HCT116 (cell line): ENCODE data around the gene AIFM2. TPM values are rescaled to one million over a fixed set of nuclear protein-coding genes. Genes with fewer than 3 reads are reported as not detected.

Experiments
- ATAC-seq: fragments of 200-7000 bp; cut with Tn5 transposase; 2 replicates; pipeline ENCODE4 v1.9.1; 2020; ENCODE audit warnings: mild to moderate bottlenecking, moderate library complexity
- BruUV-seq: library from RNA; stranded (reverse); fragments of 400-500 nt; replicated peaks from 2 replicates; lab custom pipeline; 2021; lab: Mats Ljungman, UMichigan
- CTCF ChIA-PET: fragments of 300-600 bp; sonication (Branson Sonifier 250); formaldehyde crosslinking; loops from one replicate; lab custom pipeline; 2021; ENCODE audit warnings: antibody characterized with exemption; lab: Charles Lee
- POLR2A ChIA-PET: fragments of 300-600, 350-600 bp; sonication (Branson Sonifier 250); formaldehyde crosslinking; loops from one replicate; lab custom pipeline; 2021; ENCODE audit warnings: antibody characterized with exemption; lab: Charles Lee
- RAD21 ChIA-PET, 2 experiments: fragments of 300-600 bp; sonication (Branson Sonifier 250); formaldehyde crosslinking; loops; one replicate each; lab custom pipeline; 2023; ENCODE audit warnings: low total read pairs in 2 of 2; ENCODE audit not compliant: uncharacterized antibody in 2 of 2, unreplicated experiment in 2 of 2, low non-redundant PET in 1 of 2; lab: Charles Lee
- DNase-seq: peaks from one replicate; pipeline ENCODE4 v3.0.0-alpha.2; 2010; ENCODE audit warnings: low read depth, low spot score
- H2AFZ ChIP-seq: fragments of 200-600 bp; shearing (Covaris generic), sonication (generic); 2 replicates; pipeline ENCODE4 v1.6.1; 2017; ENCODE audit warnings: low read depth, mixed run types, mixed read lengths, antibody characterized with exemption, low read length; ENCODE audit not compliant: poor library complexity, severe bottlenecking
- H3K27ac ChIP-seq: 2 replicates; pipeline ENCODE4 v1.5.1; 2012; ENCODE audit warnings: low read depth, low read length
- H3K27me3 ChIP-seq: fragments of 200-600 bp; sonication (generic); 2 replicates; pipeline ENCODE4 v1.6.1; 2016; ENCODE audit warnings: mixed run types, low read length, mixed read lengths; ENCODE audit not compliant: insufficient read depth
- H3K36me3 ChIP-seq, 2 experiments: fragments of 200-500 bp in 1 of 2; fragments of 200-600 bp in 1 of 2; sonication (Bioruptor generic) in 1 of 2; sonication (generic) in 1 of 2; 2 replicates each; pipeline versions ENCODE4 v1.5.1 to v1.6.1; 2014 to 2016; ENCODE audit warnings: low read length in 2 of 2, inconsistent platforms in 1 of 2, mixed read lengths in 1 of 2, mixed run types in 1 of 2; ENCODE audit not compliant: insufficient read depth in 2 of 2, control insufficient read depth in 1 of 2
- H3K4me1 ChIP-seq, 2 experiments: fragments of 200-600 bp in 1 of 2; sonication (generic) in 1 of 2; 2 replicates each; pipeline versions ENCODE4 v1.5.1 to v1.6.1; 2012 to 2017; ENCODE audit warnings: low read length in 2 of 2, inconsistent platforms in 1 of 2, mild to moderate bottlenecking in 1 of 2, mixed read lengths in 1 of 2, mixed run types in 1 of 2, moderate library complexity in 1 of 2; ENCODE audit not compliant: insufficient read depth in 2 of 2, control insufficient read depth in 1 of 2
- H3K4me2 ChIP-seq: fragments of 200-600 bp; sonication (generic); 2 replicates; pipeline ENCODE4 v1.6.1; 2017; ENCODE audit warnings: mixed run types, low read length, mixed read lengths
- H3K4me3 ChIP-seq, 2 experiments: fragments of 200-600 bp in 1 of 2; sonication (generic) in 1 of 2; replicated peaks in 1 of 2; 2 replicates each; pipeline ENCODE4 v1.5.1; 2011 to 2016; ENCODE audit warnings: low read length in 2 of 2, control low read depth in 1 of 2, low read depth in 1 of 2, mild to moderate bottlenecking in 1 of 2, mixed read lengths in 1 of 2, mixed run types in 1 of 2
- H3K79me2 ChIP-seq: fragments of 200-600 bp; sonication (generic); 2 replicates; pipeline ENCODE4 v1.6.1; 2017; ENCODE audit warnings: mild to moderate bottlenecking, mixed run types, low read length, moderate library complexity, mixed read lengths; ENCODE audit not compliant: insufficient read depth
- H3K9ac ChIP-seq: fragments of 200-600 bp; sonication (generic); 2 replicates; pipeline ENCODE4 v1.6.1; 2016; ENCODE audit warnings: low read length, mixed read lengths
- H3K9me2 ChIP-seq: fragments of 200-600 bp; sonication (generic), shearing (Covaris generic); 2 replicates; pipeline ENCODE4 v1.6.1; 2017; ENCODE audit warnings: mixed run types, mild to moderate bottlenecking, moderate library complexity; ENCODE audit not compliant: insufficient read depth
- H3K9me3 ChIP-seq, 2 experiments: fragments of 200-500 bp in 1 of 2; fragments of 200-600 bp in 1 of 2; sonication (Bioruptor generic) in 1 of 2; sonication (generic) in 1 of 2; 2 replicates each; pipeline ENCODE4 v1.6.1; 2014 to 2017; ENCODE audit warnings: low read length in 2 of 2, mixed read lengths in 2 of 2, inconsistent platforms in 1 of 2, low read depth in 1 of 2, mild to moderate bottlenecking in 1 of 2, mixed run types in 1 of 2, moderate library complexity in 1 of 2; ENCODE audit not compliant: control insufficient read depth in 1 of 2, insufficient read depth in 1 of 2
- H4K20me1 ChIP-seq: fragments of 200-600 bp; sonication (generic), shearing (Covaris generic); 2 replicates; pipeline ENCODE4 v1.6.1; 2017; ENCODE audit warnings: mixed run types, mild to moderate bottlenecking, moderate library complexity; ENCODE audit not compliant: insufficient read depth
- CBX3 ChIP-seq: IDR thresholded peaks from 2 replicates; pipeline ENCODE4 v1.6.1; 2012; ENCODE audit warnings: low read depth
- CEBPB ChIP-seq: IDR thresholded peaks from 2 replicates; pipeline ENCODE4 v1.6.1; 2012; ENCODE audit warnings: low read depth
- EGR1 ChIP-seq: IDR thresholded peaks from 2 replicates; pipeline ENCODE4 v1.6.1; 2012; ENCODE audit warnings: low read depth
- EZH2 ChIP-seq: fragments of 200-600 bp; sonication (generic); IDR thresholded peaks from 2 replicates; pipeline ENCODE4 v1.6.1; 2017; ENCODE audit warnings: antibody characterized with exemption, mixed run types
- MAX ChIP-seq: IDR thresholded peaks from 2 replicates; pipeline ENCODE4 v1.6.1; 2012
- POLR2A ChIP-seq: IDR thresholded peaks from 2 replicates; pipeline ENCODE4 v1.7.0; 2011; ENCODE audit warnings: borderline replicate concordance; ENCODE audit not compliant: insufficient read depth, insufficient read length; ENCODE audit errors: extremely low read depth
- POLR2AphosphoS5 ChIP-seq: IDR thresholded peaks from 2 replicates; pipeline ENCODE4 v1.6.1; 2011; ENCODE audit warnings: mild to moderate bottlenecking, low read depth, low read length, moderate library complexity
- RAD21 ChIP-seq: IDR thresholded peaks from 2 replicates; pipeline ENCODE4 v1.6.1; 2012; ENCODE audit warnings: low read depth, mild to moderate bottlenecking
- SIN3A ChIP-seq: IDR thresholded peaks from 2 replicates; pipeline ENCODE4 v1.6.1; 2012; ENCODE audit warnings: low read depth
- TCF7L2 ChIP-seq: IDR thresholded peaks from 2 replicates; pipeline ENCODE4 v1.7.0; 2011; ENCODE audit warnings: borderline replicate concordance, inconsistent platforms; ENCODE audit not compliant: insufficient read depth, insufficient read length; ENCODE audit errors: extremely low read depth
- YY1 ChIP-seq: IDR thresholded peaks from 2 replicates; pipeline ENCODE4 v1.6.1; 2011; ENCODE audit warnings: low read length, low read depth, moderate library complexity, mild to moderate bottlenecking; ENCODE audit not compliant: insufficient replicate concordance; ENCODE audit errors: extremely low read depth
- ZFX ChIP-seq: fragments of 450-650 bp; IDR thresholded peaks from 2 replicates; pipeline ENCODE4 v1.6.1; 2017
- intact Hi-C: fragments of 100-400 bp; cut with micrococcal nuclease; formaldehyde crosslinking; loops from 2 replicates; pipeline ENCODE4 v1.10.0; 2022
- total RNA-seq: library from RNA; stranded (reverse); gene quantifications from one replicate; pipeline ENCODE4 v1.2.1, GENCODE V29; 2021; ENCODE audit not compliant: unreplicated experiment
- TF ChIP-seq, protein P1 (sequence below), 3 experiments: fragments of 200-600 bp in 1 of 3; sonication (generic) in 1 of 3; IDR thresholded peaks in 2 of 3; conservative IDR thresholded peaks in 1 of 3; 2 replicates each; pipeline ENCODE4 v1.5.1; 2012 to 2017; ENCODE audit warnings: low read depth in 2 of 3, low read length in 2 of 3, antibody characterized with exemption in 1 of 3, borderline replicate concordance in 1 of 3, control low read depth in 1 of 3, mild to moderate bottlenecking in 1 of 3, mixed read lengths in 1 of 3, mixed run types in 1 of 3, moderate library complexity in 1 of 3; ENCODE audit not compliant: insufficient read depth in 1 of 3
- TF ChIP-seq, protein P2 (sequence below): IDR thresholded peaks from 2 replicates; pipeline ENCODE4 v1.6.1; 2012; ENCODE audit warnings: low read depth

The AIFM2 gene
- total RNA-seq, 1 experiment from 2014 or later: 20.0 TPM

- ATAC-seq (no peak), DNase-seq (no peak)
- Histone ChIP-seq H3K27me3 (no peaks in the 10 kb centered on the region), H3K9ac (no peak overlapping the region), H3K9me2 (no peaks in the 10 kb centered on the region), H3K4me3 (no peak overlapping the region), H2AFZ (no peak overlapping the region), H3K79me2 (peaks cover 19% of the 10 kb centered on the region), H3K27ac (no peak overlapping the region)
- RAD21 ChIA-PET: no interaction called here
- POLR2A ChIA-PET: interaction anchor here (1.0 kb wide), 1 partner anchor 11 kb away, joined by 4 read pairs; the partner anchor contains the start of gene TYSND1
- intact Hi-C loops: no loop called here
- BruUV-seq: no TSS peak
- TF ChIP-seq TCF7L2 (no peak), MAX (no peak), CEBPB (no peak), POLR2A (no peak), POLR2AphosphoS5 (no peak), CBX3 (no peak), EZH2 (no peak), RAD21 (no peak), YY1 (no peak), EGR1 (no peak), ZFX (no peak), SIN3A (no peak)
- TF ChIP-seq, protein P1, sequence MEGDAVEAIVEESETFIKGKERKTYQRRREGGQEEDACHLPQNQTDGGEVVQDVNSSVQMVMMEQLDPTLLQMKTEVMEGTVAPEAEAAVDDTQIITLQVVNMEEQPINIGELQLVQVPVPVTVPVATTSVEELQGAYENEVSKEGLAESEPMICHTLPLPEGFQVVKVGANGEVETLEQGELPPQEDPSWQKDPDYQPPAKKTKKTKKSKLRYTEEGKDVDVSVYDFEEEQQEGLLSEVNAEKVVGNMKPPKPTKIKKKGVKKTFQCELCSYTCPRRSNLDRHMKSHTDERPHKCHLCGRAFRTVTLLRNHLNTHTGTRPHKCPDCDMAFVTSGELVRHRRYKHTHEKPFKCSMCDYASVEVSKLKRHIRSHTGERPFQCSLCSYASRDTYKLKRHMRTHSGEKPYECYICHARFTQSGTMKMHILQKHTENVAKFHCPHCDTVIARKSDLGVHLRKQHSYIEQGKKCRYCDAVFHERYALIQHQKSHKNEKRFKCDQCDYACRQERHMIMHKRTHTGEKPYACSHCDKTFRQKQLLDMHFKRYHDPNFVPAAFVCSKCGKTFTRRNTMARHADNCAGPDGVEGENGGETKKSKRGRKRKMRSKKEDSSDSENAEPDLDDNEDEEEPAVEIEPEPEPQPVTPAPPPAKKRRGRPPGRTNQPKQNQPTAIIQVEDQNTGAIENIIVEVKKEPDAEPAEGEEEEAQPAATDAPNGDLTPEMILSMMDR (IDR thresholded peaks at IDR 0.05 in 2 of 3, conservative IDR thresholded peaks at IDR 0.05 in 1 of 3; ENCODE audit: borderline replicate concordance in 1 of 3, insufficient read depth in 1 of 3, low read depth in 2 of 3, low read length in 2 of 3): no peak
- TF ChIP-seq, protein P2, sequence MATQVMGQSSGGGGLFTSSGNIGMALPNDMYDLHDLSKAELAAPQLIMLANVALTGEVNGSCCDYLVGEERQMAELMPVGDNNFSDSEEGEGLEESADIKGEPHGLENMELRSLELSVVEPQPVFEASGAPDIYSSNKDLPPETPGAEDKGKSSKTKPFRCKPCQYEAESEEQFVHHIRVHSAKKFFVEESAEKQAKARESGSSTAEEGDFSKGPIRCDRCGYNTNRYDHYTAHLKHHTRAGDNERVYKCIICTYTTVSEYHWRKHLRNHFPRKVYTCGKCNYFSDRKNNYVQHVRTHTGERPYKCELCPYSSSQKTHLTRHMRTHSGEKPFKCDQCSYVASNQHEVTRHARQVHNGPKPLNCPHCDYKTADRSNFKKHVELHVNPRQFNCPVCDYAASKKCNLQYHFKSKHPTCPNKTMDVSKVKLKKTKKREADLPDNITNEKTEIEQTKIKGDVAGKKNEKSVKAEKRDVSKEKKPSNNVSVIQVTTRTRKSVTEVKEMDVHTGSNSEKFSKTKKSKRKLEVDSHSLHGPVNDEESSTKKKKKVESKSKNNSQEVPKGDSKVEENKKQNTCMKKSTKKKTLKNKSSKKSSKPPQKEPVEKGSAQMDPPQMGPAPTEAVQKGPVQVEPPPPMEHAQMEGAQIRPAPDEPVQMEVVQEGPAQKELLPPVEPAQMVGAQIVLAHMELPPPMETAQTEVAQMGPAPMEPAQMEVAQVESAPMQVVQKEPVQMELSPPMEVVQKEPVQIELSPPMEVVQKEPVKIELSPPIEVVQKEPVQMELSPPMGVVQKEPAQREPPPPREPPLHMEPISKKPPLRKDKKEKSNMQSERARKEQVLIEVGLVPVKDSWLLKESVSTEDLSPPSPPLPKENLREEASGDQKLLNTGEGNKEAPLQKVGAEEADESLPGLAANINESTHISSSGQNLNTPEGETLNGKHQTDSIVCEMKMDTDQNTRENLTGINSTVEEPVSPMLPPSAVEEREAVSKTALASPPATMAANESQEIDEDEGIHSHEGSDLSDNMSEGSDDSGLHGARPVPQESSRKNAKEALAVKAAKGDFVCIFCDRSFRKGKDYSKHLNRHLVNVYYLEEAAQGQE: no peak
- TF ChIP-seq, all 23 proteins: peak for 0
- Histone ChIP-seq H3K9me3 (no peaks in the 10 kb centered on the region), H4K20me1 (no peaks in the 10 kb centered on the region), H3K4me1 (peaks cover 25 to 51% of the 10 kb centered on the region in 2 experiments), H3K36me3 (no peaks in the 10 kb centered on the region), H3K4me2 (no peak overlapping the region)
- CTCF ChIA-PET: interaction anchor here (3.6 kb wide), 1 partner anchor 11 kb away, joined by 23 read pairs; the partner anchor contains the start of gene TYSND1
These were observed 3.1 kb upstream of the AIFM2 start for GRCh38 chr10:70135684-70136083.
